GM21381 (cell line): ENCODE data around the gene CHST5.

Experiments used
- ATAC-seq: cut with Tn5 transposase; IDR thresholded peaks from one replicate; pipeline ENCODE4 v1.9.1; 2021; ENCODE audit warnings: mild to moderate bottlenecking, moderate library complexity; ENCODE audit not compliant: unreplicated experiment

CHST5 gene

DNA sequence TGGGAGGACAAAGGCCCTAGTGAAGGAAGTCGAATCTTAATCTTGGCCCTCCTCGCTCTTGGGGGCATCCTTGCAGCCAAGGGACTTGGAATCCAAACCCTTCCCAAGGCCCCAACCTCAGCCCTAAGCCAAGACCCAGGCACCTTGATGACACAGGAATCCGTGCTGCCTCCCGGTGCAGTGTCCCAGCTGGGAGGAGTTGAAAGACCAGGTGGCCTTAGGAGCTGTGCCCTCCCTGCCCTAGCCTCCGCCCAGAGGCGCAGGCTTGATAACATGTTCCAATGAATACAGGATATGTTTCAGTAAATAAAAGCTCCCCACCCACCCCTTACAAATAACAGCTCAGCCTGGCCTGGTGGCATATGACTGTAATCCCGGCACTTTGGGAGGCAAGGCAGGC is at the start of gene CHST5:
TSS of gene CHST5 (minus strand) at position 208 of the 400 bp plus-strand sequence. CDS start 5,724 bp downstream, outside the sequence.
- no peak for ATAC-seq

GRCh38 chr16:75584108-75584507 is 48.2 kb upstream of the CHST5 start:
- ATAC-seq = peak; percentile 51

DNA sequence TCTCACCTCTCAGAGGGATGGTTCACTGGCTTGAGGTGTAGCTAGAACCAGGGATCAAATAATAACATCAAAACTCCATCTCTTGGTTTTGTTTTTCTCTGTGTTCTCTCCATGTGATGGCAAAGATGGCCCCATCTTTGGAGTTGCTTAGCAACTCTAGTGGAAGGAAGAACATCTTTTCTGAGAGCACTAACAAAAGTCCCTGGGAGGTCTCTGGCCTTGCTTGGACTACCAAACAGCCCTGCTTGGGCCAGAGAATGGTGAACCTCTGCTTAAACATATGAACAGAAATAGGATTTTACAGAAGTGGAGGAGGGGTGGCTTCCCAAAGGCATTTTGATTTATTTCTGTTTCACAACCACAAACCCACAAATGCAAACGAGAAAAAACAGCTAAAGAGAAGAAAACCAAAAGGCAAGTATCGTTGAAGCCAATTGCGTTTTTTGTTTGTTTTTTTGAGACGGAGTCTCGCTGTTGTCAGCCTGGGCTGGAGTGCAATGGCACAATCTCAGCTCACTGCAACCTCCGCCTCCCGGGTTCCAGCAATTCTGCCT is 43.5 kb upstream of the CHST5 start:
- ATAC-seq = no peak

DNA sequence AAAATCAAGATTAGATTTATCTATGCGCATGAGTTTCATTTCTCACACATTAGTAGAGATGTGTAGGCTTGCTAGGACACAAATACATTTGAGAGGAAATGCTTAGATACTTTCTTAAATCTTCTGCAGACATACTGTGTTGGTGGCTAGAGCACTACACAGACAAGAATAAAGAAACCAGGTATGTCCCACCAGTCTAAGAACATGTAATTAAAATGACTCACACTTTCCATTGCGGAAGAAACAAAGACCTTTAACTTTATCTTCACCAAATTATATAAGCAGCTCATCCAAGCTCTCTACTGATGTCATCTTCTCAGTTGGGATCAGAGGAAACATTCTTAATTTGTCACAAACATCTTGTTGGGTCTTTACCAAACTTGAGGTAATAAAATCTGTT is 42.8 kb upstream of the CHST5 start:
- no peak for ATAC-seq

- no peak for ATAC-seq
Observed at GRCh38 chr16:75578212-75578611, 42.3 kb upstream of the CHST5 start.

GRCh38 chr16:75576384-75576811 is 40.5 kb upstream of the CHST5 start:
- ATAC-seq = peak; percentile 61

DNA sequence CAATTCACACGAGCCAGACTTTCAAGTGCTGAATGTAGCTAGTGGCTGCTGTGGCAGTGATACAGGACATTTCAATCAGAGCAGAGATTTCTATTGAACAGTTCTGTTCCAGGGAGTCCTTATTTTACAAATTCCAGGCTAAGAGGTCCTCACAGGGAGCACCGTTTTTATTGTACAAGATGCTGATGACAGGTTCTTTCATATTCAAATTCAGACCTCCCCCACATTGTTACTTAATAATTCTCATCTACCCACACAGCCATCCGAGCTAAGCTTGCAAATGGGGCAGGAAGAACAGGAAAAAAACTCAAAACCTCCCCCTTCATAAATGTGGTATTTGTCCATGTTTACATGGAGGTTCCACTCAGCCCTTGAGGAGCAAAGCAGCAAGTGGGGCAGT is 40.0 kb upstream of the CHST5 start:
- ATAC-seq = no peak

- ATAC-seq = no peak
Observed at GRCh38 chr16:75573955-75574354, 38.0 kb upstream of the CHST5 start.

GRCh38 chr16:75572864-75573542 is 37.1 kb upstream of the CHST5 start:
- no peak for ATAC-seq

DNA sequence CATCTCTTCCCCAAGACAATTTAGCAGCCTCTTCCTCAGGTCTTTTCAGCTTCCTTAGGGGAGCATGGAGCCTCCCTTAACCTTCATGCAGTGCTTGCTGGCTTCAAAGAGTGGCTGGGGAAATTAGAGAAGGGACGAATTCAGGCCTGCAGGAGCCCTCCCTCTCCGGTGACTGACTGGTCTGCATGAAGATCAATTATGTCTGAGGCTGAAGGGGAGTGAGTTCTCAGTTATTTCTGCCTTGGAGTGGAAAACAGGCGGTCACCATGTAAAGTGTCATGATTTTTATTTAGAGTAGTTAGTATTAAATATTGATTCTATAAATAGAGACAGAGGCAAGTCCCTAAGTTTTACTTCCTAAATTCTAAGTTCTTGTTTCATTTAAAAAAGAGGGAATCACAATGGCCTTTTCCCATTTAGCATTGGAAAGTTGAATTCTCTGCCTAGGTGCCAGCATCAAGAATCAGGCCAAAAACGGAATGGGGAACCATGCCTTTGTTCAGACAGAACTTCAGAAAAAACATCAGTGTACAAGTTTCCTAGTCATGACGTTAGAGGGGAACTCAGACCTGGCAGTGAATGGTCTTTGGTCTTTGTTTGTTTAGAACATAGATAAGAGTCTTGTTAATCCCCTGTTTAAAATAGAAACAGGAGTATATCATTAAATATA is 34.6 kb upstream of the CHST5 start:
- no peak for ATAC-seq

GRCh38 chr16:75567911-75568310 is 32.0 kb upstream of the CHST5 start:
- ATAC-seq = no peak

DNA sequence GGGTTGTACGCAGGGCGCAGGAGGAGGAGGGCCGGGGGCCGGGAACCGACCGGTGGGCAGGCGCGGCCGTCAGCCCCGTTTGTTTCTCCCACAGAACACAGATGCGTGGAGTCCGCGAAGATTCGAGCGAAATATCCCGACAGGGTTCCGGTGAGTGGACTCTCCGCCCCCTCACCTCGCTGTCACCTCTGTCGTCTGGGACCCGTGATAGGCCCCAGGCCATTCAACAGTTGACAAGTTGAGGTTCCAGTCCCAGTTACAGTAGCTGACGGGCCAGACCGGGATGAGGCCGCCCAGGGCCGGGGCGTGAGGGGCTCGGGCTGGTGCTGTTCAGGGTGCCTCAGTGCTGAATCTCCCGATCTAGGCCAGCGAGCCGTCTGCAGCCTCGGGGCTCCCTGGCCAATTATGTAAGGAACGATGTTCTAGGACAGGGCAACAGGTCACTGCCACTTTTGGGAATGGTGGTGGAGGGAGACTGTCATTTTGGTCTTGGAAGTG is 30.9 kb upstream of the CHST5 start:
- peak; percentile 1 for ATAC-seq

DNA sequence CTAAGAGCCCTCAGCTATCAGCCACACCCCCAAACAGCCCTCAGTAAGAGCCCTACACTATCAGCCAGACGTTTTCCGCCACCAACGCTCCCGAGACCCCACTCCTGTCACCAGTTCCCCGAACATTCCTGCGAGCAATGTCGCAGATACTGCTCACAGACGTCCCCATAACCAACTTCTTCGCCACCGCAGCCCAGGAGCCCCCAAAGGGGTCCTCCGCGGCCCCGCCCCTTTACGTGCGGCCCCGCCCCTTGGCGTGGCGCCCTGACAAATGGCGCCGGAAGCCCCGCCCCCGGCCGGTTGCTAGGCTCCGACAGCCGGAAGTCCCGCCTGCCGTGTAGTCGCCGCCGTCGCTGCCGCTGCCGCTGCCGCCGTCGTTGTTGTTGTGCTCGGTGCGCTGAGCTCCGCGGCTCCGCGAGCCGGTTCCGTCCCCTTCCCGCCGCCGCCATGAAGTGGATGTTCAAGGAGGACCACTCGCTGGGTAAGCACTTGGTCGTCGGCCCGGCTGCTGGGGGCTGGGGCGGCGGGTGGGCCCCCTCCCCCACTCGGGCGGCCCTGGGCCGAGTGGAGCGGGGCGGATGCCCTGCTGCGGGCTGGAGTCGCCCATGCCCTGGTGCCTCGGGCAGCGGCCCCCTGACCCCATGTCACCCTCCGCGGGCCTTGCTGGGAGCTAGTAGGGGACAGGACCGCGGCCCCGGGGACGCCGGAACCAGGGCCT is 30.3 kb upstream of the CHST5 start, which contains the start of gene GABARAPL2:
TSS of gene GABARAPL2 (plus strand) at position 340 of the 718 bp plus-strand sequence. CDS start at position 448, 108 bp downstream.
- ATAC-seq = peak; percentile 61

DNA sequence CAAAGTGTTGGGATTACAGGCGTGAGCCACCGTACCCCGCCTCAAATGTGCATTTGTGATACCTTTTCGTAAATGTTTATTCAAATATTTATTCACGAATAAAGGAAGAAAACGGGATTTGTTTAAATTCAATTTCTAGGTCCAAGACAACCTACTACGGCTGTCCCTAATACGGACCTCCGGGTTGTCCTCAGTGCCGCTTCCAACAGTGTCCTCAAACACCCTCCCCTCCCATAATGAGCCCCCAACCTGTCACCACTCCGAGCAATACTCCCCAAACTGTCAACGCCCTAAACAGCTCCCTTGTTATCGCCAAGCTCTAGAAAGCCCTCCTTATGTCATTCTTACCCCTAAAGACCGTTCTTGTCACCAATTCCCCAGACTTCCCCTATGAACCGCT is 29.7 kb upstream of the CHST5 start:
- ATAC-seq = peak; percentile 0

GRCh38 chr16:75559564-75560372 is 23.9 kb upstream of the CHST5 start:
- no peak for ATAC-seq

DNA sequence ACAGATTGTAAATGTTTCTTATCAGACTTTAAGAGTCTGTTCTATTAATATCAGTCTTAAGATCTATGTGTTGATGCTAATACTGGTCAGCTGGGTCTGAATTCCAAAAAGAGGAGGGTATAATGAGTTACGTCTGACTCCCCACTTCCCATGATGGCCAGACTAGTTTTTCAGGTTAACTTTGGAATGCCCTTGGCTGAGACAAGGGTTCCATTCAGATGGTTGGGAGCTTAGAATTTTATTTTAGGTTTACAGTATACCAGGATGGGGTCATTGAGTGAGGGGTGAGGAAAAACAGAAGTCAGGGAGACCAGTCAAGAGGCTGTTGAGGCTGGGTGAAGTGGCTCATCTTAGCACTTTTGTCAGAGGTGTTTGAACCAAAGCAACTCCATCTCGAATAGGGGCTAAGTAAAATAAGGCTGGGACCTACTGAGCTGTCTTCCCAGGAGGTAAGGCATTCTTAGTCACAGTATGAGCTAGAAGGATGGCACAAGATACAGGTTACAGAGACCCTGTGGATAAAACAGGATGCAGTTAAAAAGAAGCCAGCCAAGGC is 23.0 kb upstream of the CHST5 start:
- no peak for ATAC-seq

DNA sequence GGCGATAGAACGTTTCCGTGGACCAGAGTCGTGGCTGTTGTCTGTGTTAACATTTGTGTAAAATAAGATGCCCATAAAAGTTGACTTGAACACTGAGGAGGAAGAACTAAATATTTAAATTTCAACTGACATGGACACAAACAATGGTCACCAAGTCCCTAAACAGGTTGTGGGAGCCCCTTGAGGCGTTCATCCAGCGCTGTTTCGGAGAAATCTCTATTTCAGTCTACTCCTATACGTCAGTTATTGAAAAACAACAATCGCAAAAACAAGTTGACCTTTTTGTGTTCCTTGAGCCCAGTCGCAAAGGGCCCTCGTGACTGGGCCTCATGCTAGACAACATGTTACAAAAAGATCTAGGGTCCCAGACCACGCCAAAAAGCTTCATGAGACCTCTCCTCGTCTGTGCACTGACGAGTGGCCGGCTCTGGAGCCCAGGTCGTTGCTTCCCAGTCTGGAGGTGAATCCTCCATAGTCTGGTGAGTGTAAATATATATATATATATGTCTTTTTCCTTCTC is 20.6 kb upstream of the CHST5 start:
- no peak for ATAC-seq

GRCh38 chr16:75555707-75556430 is 20.0 kb upstream of the CHST5 start, which contains the start of gene TMEM231:
TMEM231 (minus strand) TSS chr16:75556252; CDS start chr16:75556209, 43 bp downstream.
- peak; percentile 96 for ATAC-seq

DNA sequence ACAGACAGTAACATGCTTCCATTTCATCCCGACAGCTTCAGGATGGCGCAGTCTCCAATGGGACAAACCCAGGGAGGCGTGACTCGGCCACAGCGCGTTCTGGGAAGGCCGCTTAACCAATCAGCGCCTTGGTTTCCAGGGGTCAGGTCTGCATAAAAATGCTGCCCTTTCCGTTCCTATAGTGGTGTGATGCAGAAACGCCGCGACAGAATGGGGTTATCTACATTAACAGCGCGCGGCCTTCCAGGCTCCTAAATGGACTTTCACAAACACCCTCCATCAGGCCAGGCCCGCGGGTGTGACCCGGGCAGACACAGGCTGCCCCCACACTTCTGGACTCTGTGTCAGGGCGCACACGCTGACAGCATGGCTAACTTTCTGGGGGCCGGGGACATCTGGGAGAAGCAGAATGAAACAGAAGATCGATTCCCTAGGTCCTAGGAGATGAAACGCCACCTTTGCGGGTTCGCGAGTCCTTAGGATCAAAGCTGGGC is 19.4 kb upstream of the CHST5 start:
- peak; percentile 25 for ATAC-seq
